Astrocyte (in vitro differentiated cells and primary cell): ENCODE results near the gene NKAP. TPM values are rescaled to one million over a fixed set of nuclear protein-coding genes. Genes with fewer than 3 reads are reported as not detected.

Experiments used
- DNase-seq: peaks from one replicate; pipeline ENCODE4 v3.0.0-alpha.2; 2010; ENCODE audit warnings: low read depth
- FAIRE-seq: peaks from 2 replicates; lab custom pipeline; 2011; peaks lifted over from hg19 to GRCh38; lab: Jason Lieb, UNC
- H2AFZ ChIP-seq: 2 replicates; pipeline ENCODE4 v1.6.0; 2012; ENCODE audit warnings: low read depth, low read length, inconsistent platforms
- H3K27ac ChIP-seq: 2 replicates; pipeline ENCODE4 v1.5.1; 2011; ENCODE audit warnings: low read depth, low read length, inconsistent platforms
- H3K27me3 ChIP-seq: 2 replicates; pipeline ENCODE4 v1.6.0; 2011; ENCODE audit warnings: low read length, inconsistent platforms; ENCODE audit not compliant: insufficient read depth
- H3K36me3 ChIP-seq: 2 replicates; pipeline ENCODE4 v1.5.1; 2011; ENCODE audit warnings: low read length, inconsistent platforms; ENCODE audit not compliant: insufficient read depth
- H3K4me1 ChIP-seq: 2 replicates; pipeline ENCODE4 v1.5.1; 2011; ENCODE audit warnings: low read length, inconsistent platforms; ENCODE audit not compliant: insufficient read depth
- H3K4me2 ChIP-seq: 2 replicates; pipeline ENCODE4 v1.6.0; 2012; ENCODE audit warnings: low read length, inconsistent platforms
- H3K4me3 ChIP-seq: 2 replicates; pipeline ENCODE4 v1.5.1; 2011; ENCODE audit warnings: low read depth, mild to moderate bottlenecking, low read length, inconsistent platforms; ENCODE audit not compliant: insufficient read depth
- H3K79me2 ChIP-seq: 2 replicates; pipeline ENCODE4 v1.6.0; 2012; ENCODE audit warnings: mild to moderate bottlenecking, low read length, inconsistent platforms; ENCODE audit not compliant: insufficient read depth
- H3K9ac ChIP-seq: 2 replicates; pipeline ENCODE4 v1.6.0; 2012; ENCODE audit warnings: mild to moderate bottlenecking, low read length, inconsistent platforms
- H3K9me3 ChIP-seq: 2 replicates; pipeline ENCODE4 v1.5.1; 2012; ENCODE audit warnings: low read depth, mild to moderate bottlenecking, low read length, inconsistent platforms; ENCODE audit not compliant: insufficient read depth
- H4K20me1 ChIP-seq: 2 replicates; pipeline ENCODE4 v1.6.0; 2012; ENCODE audit warnings: low read length, inconsistent platforms; ENCODE audit not compliant: insufficient read depth
- H3K27ac Mint-ChIP-seq: one replicate; pipeline ENCODE4 v1.8.0; 2021; ENCODE audit warnings: mild to moderate bottlenecking, mixed read lengths; ENCODE audit not compliant: unreplicated experiment
- H3K27me3 Mint-ChIP-seq: one replicate; pipeline ENCODE4 v1.8.0; 2021; ENCODE audit warnings: low read depth, mixed read lengths; ENCODE audit not compliant: unreplicated experiment
- H3K36me3 Mint-ChIP-seq: one replicate; pipeline ENCODE4 v1.8.0; 2021; ENCODE audit warnings: low read depth, mixed read lengths; ENCODE audit not compliant: unreplicated experiment
- H3K4me1 Mint-ChIP-seq: one replicate; pipeline ENCODE4 v1.8.0; 2021; ENCODE audit warnings: low read depth, mixed read lengths; ENCODE audit not compliant: unreplicated experiment
- H3K4me3 Mint-ChIP-seq: one replicate; pipeline ENCODE4 v1.8.0; 2021; ENCODE audit warnings: mild to moderate bottlenecking, moderate library complexity, mixed read lengths; ENCODE audit not compliant: unreplicated experiment
- H3K9me3 Mint-ChIP-seq: one replicate; pipeline ENCODE4 v1.8.0; 2021; ENCODE audit warnings: mild to moderate bottlenecking, mixed read lengths; ENCODE audit not compliant: unreplicated experiment
- CTCF ChIP-seq: IDR thresholded peaks from 2 replicates; pipeline ENCODE4 v1.5.1; 2011; ENCODE audit warnings: low read depth, mild to moderate bottlenecking, inconsistent platforms, low read length, moderate library complexity; ENCODE audit not compliant: insufficient read depth
- EZH2 ChIP-seq: IDR thresholded peaks from 2 replicates; pipeline ENCODE4 v1.6.1; 2012; ENCODE audit warnings: mild to moderate bottlenecking, low read length, inconsistent platforms; ENCODE audit not compliant: insufficient read depth
- total RNA-seq: library from RNA; stranded (reverse); gene quantifications from 2 replicates; pipeline ENCODE4 v1.2.1, GENCODE V29; 2021

NKAP gene
- total RNA-seq, 1 donor from 2014 or later = 7.1 TPM

DNA sequence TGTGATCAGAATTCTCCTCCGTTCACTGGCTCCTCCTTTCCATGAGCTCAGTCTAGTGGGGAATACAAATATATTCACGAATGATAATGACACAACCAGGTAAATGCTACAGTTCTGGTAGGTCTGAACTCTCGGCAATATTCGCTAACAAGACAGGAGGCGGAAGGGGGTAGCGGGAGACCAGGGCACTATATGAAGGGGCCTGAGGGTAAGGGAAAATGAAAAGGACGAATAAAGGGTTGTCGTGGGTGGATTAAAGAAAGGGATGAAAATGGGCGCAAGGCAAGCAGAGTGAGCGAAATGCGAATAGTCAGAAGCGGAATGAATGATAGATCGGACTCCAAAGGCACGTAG, 743 bp downstream of the NKAP start:
- peak overlapping the region; percentile 98 for H3K27ac Mint-ChIP-seq
- H3K27me3 Mint-ChIP-seq = no peaks in the 10 kb centered on the region
- Histone ChIP-seq H3K4me2 (peak overlapping the region; percentile 97), H2AFZ (peak overlapping the region; percentile 82), H3K9ac (peak overlapping the region; percentile 96), H3K4me3 (peak overlapping the region; percentile 80), H3K27ac (peak overlapping the region; percentile 85), H4K20me1 (no peaks in the 10 kb centered on the region), H3K36me3 (no peaks in the 10 kb centered on the region), H3K4me1 (peaks cover 8% of the 10 kb centered on the region), H3K27me3 (no peaks in the 10 kb centered on the region), H3K79me2 (peaks cover 12% of the 10 kb centered on the region), H3K9me3 (no peaks in the 10 kb centered on the region)
- H3K36me3 Mint-ChIP-seq = no peaks in the 10 kb centered on the region
- TF ChIP-seq EZH2 (no peak), CTCF (no peak)
- FAIRE-seq (no peak), DNase-seq (peak; percentile 3)
- H3K4me1 Mint-ChIP-seq = peaks cover 2% of the 10 kb centered on the region
- peak overlapping the region; percentile 100 for H3K4me3 Mint-ChIP-seq
- no peaks in the 10 kb centered on the region for H3K9me3 Mint-ChIP-seq

GRCh38 chrX:119942173-119942819, 1.3 kb downstream of the NKAP start:
- H3K27me3 Mint-ChIP-seq = no peaks in the 10 kb centered on the region
- Histone ChIP-seq H3K79me2 (peaks cover 12% of the 10 kb centered on the region), H4K20me1 (no peaks in the 10 kb centered on the region), H3K4me2 (peak overlapping the region; percentile 97), H3K27ac (peak overlapping the region; percentile 85), H3K9ac (peak overlapping the region; percentile 96), H3K36me3 (no peaks in the 10 kb centered on the region), H3K4me3 (peak overlapping the region; percentile 80), H3K9me3 (no peaks in the 10 kb centered on the region), H2AFZ (peak overlapping the region; percentile 82), H3K4me1 (peaks cover 8% of the 10 kb centered on the region), H3K27me3 (no peaks in the 10 kb centered on the region)
- H3K9me3 Mint-ChIP-seq = no peaks in the 10 kb centered on the region
- no peaks in the 10 kb centered on the region for H3K36me3 Mint-ChIP-seq
- peak overlapping the region; percentile 98 for H3K27ac Mint-ChIP-seq
- peak; percentile 73 for FAIRE-seq
- peaks cover 2% of the 10 kb centered on the region for H3K4me1 Mint-ChIP-seq
- TF ChIP-seq CTCF (no peak), EZH2 (no peak)
- DNase-seq = no peak
- H3K4me3 Mint-ChIP-seq = peak overlapping the region; percentile 100

DNA sequence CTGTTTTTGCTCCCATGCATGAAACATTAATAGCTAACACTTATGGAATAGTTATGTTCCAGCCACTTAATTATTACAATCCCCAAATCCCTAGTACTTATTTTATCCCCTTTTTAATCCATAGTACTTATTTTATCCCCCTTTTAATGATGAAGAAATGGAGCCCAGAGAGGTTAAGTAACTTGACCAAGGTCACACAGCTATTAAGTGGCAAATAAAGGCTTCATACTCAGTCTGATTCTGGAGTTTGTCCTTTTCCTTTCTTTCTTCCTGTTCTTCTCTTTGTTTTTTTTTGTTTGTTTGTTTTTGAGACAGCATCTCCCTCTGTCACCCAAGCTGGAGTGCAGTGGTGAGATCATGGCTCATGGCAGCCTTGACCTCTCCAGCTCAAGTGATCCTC, 2.2 kb downstream of the NKAP start:
- Mint-ChIP-seq H3K27ac (no peak overlapping the region), H3K36me3 (no peaks in the 10 kb centered on the region), H3K27me3 (no peaks in the 10 kb centered on the region), H3K4me1 (peaks cover 2% of the 10 kb centered on the region), H3K4me3 (peak overlapping the region; percentile 64), H3K9me3 (no peaks in the 10 kb centered on the region)
- H3K9me3 ChIP-seq = no peaks in the 10 kb centered on the region
- no peaks in the 10 kb centered on the region for H3K27me3 ChIP-seq
- FAIRE-seq (no peak), DNase-seq (no peak)
- no peak overlapping the region for H3K4me3 ChIP-seq
- no peaks in the 10 kb centered on the region for H4K20me1 ChIP-seq
- H3K9ac ChIP-seq = no peak overlapping the region
- no peak overlapping the region for H3K4me2 ChIP-seq
- H2AFZ ChIP-seq = no peak overlapping the region
- peaks cover 8% of the 10 kb centered on the region for H3K4me1 ChIP-seq
- no peak overlapping the region for H3K27ac ChIP-seq
- TF ChIP-seq EZH2 (no peak), CTCF (no peak)
- peaks cover 12% of the 10 kb centered on the region for H3K79me2 ChIP-seq
- no peaks in the 10 kb centered on the region for H3K36me3 ChIP-seq
